Measurements from ENCODE around the gene LHX1.
A peak's percentile ranks its signal among the peaks of the same experiment; 100 is the strongest.

LHX1 gene
- 0 to 0.13 reads per million in 2 donors for total RNA-seq

GRCh38 chr17:36937001-36937958, at the start of gene LHX1:
Gene LHX1, plus strand, starts transcription at chr17:36937475. Its CDS starts 723 bp downstream, at chr17:36938198.
- DNase-seq, result no peak

- DNase-seq, result no peak
These were observed 48.9 kb upstream of the LHX1 start for GRCh38 chr17:36888236-36888951.

GRCh38 chr17:36889770-36890349, 47.4 kb upstream of the LHX1 start:
- no peak for DNase-seq

GRCh38 chr17:36890398-36891168, 46.7 kb upstream of the LHX1 start:
- DNase-seq, result no peak

GRCh38 chr17:36892112-36892838, 45.0 kb upstream of the LHX1 start:
- no peak for DNase-seq

- no peak for DNase-seq
These were observed 43.1 kb upstream of the LHX1 start for GRCh38 chr17:36894177-36894576.

GRCh38 chr17:36894925-36895324, 42.4 kb upstream of the LHX1 start:
- no peak for DNase-seq

GRCh38 chr17:36899250-36900159, 37.8 kb upstream of the LHX1 start:
- DNase-seq, result no peak

GRCh38 chr17:36900160-36900512, 37.1 kb upstream of the LHX1 start:
- no peak for DNase-seq

- DNase-seq, result no peak
These were observed 35.8 kb upstream of the LHX1 start for GRCh38 chr17:36901506-36901905.

- DNase-seq, result no peak
These were observed 29.9 kb upstream of the LHX1 start for GRCh38 chr17:36907407-36907806.

- DNase-seq, result no peak
These were observed 26.8 kb upstream of the LHX1 start for GRCh38 chr17:36910513-36910912.

GRCh38 chr17:36911001-36911400, 26.3 kb upstream of the LHX1 start:
- DNase-seq, result no peak

GRCh38 chr17:36913132-36913531, 24.1 kb upstream of the LHX1 start:
- DNase-seq, result no peak

- no peak for DNase-seq
These were observed 19.0 kb upstream of the LHX1 start for GRCh38 chr17:36918211-36918691.

GRCh38 chr17:36919407-36919968, 17.8 kb upstream of the LHX1 start:
- no peak for DNase-seq

GRCh38 chr17:36920032-36921005, 17.0 kb upstream of the LHX1 start:
- DNase-seq, result no peak

- DNase-seq, result peak in 2 of 5 experiments; percentile 52 to 54
These were observed 16.0 kb upstream of the LHX1 start for GRCh38 chr17:36921095-36921851.

All from T-helper 2 cell (primary cell).